ENCODE data around the gene KIF21B. TPM values are rescaled to one million over a fixed set of nuclear protein-coding genes. Genes with fewer than 3 reads are reported as not detected.

KIF21B gene
- total and polyA plus RNA-seq, 2 experiments from 2014 or later = 4.6 to 34.3 TPM

- Mint-ChIP-seq H3K4me3 (no peak overlapping the region), H3K36me3 (ENCODE audit: low read depth) (peaks cover 26% of the 10 kb centered on the region), H3K27me3 (ENCODE audit: insufficient read depth, low read depth, poor library complexity) (no peaks in the 10 kb centered on the region), H3K27ac (no peak overlapping the region), H3K4me1 (no peaks in the 10 kb centered on the region), H3K9me3 (no peaks in the 10 kb centered on the region)
- Histone ChIP-seq H4K20me1 (replicated peaks; ENCODE audit: insufficient read depth) (no peaks in the 10 kb centered on the region), H3K36me3 (ENCODE audit: insufficient read depth) (no peaks in the 10 kb centered on the region; the same call in 1 of the 2 replicates), H3K27me3 (ENCODE audit: insufficient read depth) (no peaks in the 10 kb centered on the region), H3K4me3 (no peak overlapping the region), H3K4me1 (ENCODE audit: insufficient read depth) (no peaks in the 10 kb centered on the region), H3K27ac (ENCODE audit: low read depth) (no peak overlapping the region), H2AFZ (no peak overlapping the region), H3K9me2 (ENCODE audit: insufficient read depth) (no peaks in the 10 kb centered on the region), H3F3A (replicated peaks; ENCODE audit: low read depth) (no peaks in the 10 kb centered on the region), H3K4me2 (no peak overlapping the region), H3K79me2 (replicated peaks; ENCODE audit: insufficient read depth) (no peaks in the 10 kb centered on the region)
- DNase-seq (ENCODE audit: low spot score) (no peak), ATAC-seq (no peak)
- TF ChIP-seq STAT1 (IDR thresholded peaks at IDR 0.05; ENCODE audit: unreplicated experiment) (no peak), ETS1 (IDR thresholded peaks at IDR 0.05) (no peak), ZNF462 (CRISPR knock-in tag; IDR thresholded peaks at IDR 0.05) (no peak), ZNF114 (CRISPR knock-in tag; IDR thresholded peaks at IDR 0.05) (no peak), EZH2 (IDR thresholded peaks at IDR 0.05; ENCODE audit: low read depth, unreplicated experiment) (no peak), ZNF331 (CRISPR knock-in tag; IDR thresholded peaks at IDR 0.05; ENCODE audit: low read depth) (no peak), CREB1 (CRISPR knock-in tag; IDR thresholded peaks at IDR 0.05; ENCODE audit: low read depth) (no peak), CTCF (conservative IDR thresholded peaks at IDR 0.05; ENCODE audit: low read depth in 2 of 2) (no peak), POLR2AphosphoS5 (IDR thresholded peaks at IDR 0.05; ENCODE audit: low read depth) (no peak), NANOG (IDR thresholded peaks at IDR 0.05; ENCODE audit: borderline replicate concordance) (no peak), EZH2phosphoT487 (IDR thresholded peaks at IDR 0.05; ENCODE audit: unreplicated experiment) (no peak), JUNB (IDR thresholded peaks at IDR 0.05; ENCODE audit: unreplicated experiment) (no peak), REST (IDR thresholded peaks at IDR 0.05; ENCODE audit: unreplicated experiment) (no peak)
These were observed 34.2 kb downstream of the KIF21B start for GRCh38 chr1:200989337-200989736.

Data from GM23338 (cell line).